Measurements from ENCODE around the gene DNAJC5.

- TF ChIP-seq YY1 (IDR thresholded peaks at IDR 0.05; ENCODE audit: insufficient read depth, insufficient read length) = no peak
- no peak for TF ChIP-seq ZNF274 (IDR thresholded peaks at IDR 0.05; ENCODE audit: low read depth, low read length)
- TF ChIP-seq SUZ12 (IDR thresholded peaks at IDR 0.05; ENCODE audit: extremely low read depth, insufficient read depth, insufficient read length) = no peak
Measured at GRCh38 chr20:63886054-63886419, 8.9 kb upstream of the DNAJC5 start.
